GM18873 (cell line): ENCODE results near the gene CYREN.

ENCODE experiments used
- ATAC-seq: cut with Tn5 transposase; IDR thresholded peaks from one replicate; pipeline ENCODE4 v1.9.1; 2021; ENCODE audit warnings: mild to moderate bottlenecking, moderate library complexity, moderate number of reproducible peaks; ENCODE audit not compliant: unreplicated experiment, low FRiP score

The CYREN gene

GRCh38 chr7:135117096-135117495 lies 53.4 kb downstream of the CYREN start:
- no peak for ATAC-seq
